ENCODE results near the gene SLC27A3.
A peak's percentile ranks its signal among the peaks of the same experiment; 100 is the strongest.

Gene SLC27A3

GRCh38 chr1:153770797-153771196, 4.4 kb upstream of the SLC27A3 start:
- DNase-seq (ENCODE audit: low read depth): peak; percentile 37
- no peak for TF ChIP-seq CTCF (conservative IDR thresholded peaks at IDR 0.05; ENCODE audit: control insufficient read depth, insufficient read depth, low read depth, low read length)
- H3K4me3 ChIP-seq (ENCODE audit: control insufficient read depth, low read depth, low read length): no peak overlapping the region

DNA sequence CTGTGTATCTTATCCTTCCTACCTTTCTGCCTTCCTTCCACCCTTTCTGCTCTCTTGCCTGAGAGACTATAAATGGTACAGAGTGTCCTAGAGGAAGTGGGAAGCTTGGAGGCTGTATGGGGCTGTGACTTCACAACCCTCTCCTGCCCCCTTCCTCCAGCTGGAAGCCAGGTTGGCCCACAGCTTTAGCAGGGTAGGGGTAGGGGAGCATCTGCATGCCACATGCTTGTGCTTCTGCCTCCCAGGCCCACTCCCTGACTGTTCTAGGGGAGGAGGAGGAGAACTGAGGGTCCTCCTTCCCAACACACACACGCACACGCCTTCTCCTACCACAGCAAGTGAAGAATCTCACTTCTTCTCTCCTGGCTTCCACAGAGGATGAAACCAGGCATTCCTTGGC, 3.9 kb upstream of the SLC27A3 start:
- no peak for TF ChIP-seq CTCF (conservative IDR thresholded peaks at IDR 0.05; ENCODE audit: control insufficient read depth, insufficient read depth, low read depth, low read length)
- DNase-seq (ENCODE audit: low read depth): peak; percentile 59
- H3K4me3 ChIP-seq (ENCODE audit: control insufficient read depth, low read depth, low read length): no peak overlapping the region

DNA sequence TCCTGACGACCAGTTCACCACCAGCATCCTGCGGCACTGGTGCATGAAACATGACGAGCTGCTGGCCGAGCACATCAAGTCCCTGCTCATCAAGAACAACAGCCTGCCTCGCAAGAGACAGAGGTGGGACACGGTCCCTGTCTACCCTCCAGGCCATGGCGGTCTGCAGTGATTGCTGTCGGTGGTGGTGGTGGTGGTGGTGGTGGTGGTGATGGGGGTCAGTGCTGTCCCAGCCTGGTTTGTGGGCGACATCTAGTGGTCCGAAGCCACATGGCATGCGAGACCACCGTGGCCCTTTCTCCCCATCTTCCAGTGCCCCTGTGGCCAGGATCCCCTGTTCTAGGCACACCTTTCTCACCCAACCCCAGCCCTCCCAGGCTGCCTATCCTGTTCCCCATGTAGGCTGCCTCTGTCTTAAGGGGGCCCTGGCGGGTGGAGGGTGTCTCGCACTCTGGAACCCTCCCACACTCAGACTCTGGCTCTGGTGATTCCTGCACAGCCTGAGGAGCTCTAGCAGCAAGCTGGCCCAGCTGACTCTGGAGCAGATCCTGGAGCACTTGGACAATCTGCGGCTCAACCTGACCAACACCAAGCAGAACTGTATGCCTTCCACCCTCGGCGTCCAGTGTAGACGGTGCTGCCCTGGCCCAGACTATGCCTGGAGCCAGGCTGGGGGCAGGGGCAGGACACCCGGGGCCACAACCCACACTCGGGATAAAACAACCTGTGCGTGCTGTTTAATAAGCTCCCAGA, 3.2 kb upstream of the SLC27A3 start:
- no peak for DNase-seq (ENCODE audit: low read depth)
- peak; percentile 52 for TF ChIP-seq CTCF (conservative IDR thresholded peaks at IDR 0.05; ENCODE audit: control insufficient read depth, insufficient read depth, low read depth, low read length)
- H3K4me3 ChIP-seq (ENCODE audit: control insufficient read depth, low read depth, low read length): no peak overlapping the region

- no peak for DNase-seq (ENCODE audit: low read depth)
- TF ChIP-seq CTCF (conservative IDR thresholded peaks at IDR 0.05; ENCODE audit: control insufficient read depth, insufficient read depth, low read depth, low read length): no peak
- no peak overlapping the region for H3K4me3 ChIP-seq (ENCODE audit: control insufficient read depth, low read depth, low read length)
These were observed 1.9 kb upstream of the SLC27A3 start for GRCh38 chr1:153773096-153773921.

- H3K4me3 ChIP-seq (ENCODE audit: control insufficient read depth, low read depth, low read length): no peak overlapping the region
- DNase-seq (ENCODE audit: low read depth): no peak
- no peak for TF ChIP-seq CTCF (conservative IDR thresholded peaks at IDR 0.05; ENCODE audit: control insufficient read depth, insufficient read depth, low read depth, low read length)
These were observed 1.1 kb upstream of the SLC27A3 start for GRCh38 chr1:153774026-153774595.

DNA sequence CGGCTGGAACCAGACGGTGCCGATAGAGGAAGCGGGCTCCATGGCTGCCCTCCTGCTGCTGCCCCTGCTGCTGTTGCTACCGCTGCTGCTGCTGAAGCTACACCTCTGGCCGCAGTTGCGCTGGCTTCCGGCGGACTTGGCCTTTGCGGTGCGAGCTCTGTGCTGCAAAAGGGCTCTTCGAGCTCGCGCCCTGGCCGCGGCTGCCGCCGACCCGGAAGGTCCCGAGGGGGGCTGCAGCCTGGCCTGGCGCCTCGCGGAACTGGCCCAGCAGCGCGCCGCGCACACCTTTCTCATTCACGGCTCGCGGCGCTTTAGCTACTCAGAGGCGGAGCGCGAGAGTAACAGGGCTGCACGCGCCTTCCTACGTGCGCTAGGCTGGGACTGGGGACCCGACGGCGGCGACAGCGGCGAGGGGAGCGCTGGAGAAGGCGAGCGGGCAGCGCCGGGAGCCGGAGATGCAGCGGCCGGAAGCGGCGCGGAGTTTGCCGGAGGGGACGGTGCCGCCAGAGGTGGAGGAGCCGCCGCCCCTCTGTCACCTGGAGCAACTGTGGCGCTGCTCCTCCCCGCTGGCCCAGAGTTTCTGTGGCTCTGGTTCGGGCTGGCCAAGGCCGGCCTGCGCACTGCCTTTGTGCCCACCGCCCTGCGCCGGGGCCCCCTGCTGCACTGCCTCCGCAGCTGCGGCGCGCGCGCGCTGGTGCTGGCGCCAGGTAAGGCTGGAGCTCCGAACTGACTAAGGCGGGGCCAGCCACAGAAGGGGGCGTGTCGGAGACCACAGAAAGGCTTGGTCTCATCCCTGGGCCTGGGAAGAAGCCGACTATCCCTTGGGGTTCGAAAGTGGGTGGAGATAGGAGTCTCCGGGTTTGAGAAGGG, 486 bp downstream of the SLC27A3 start:
- DNase-seq (ENCODE audit: low read depth): peak; percentile 58
- peak overlapping the region; percentile 65 for H3K4me3 ChIP-seq (ENCODE audit: control insufficient read depth, low read depth, low read length)
- TF ChIP-seq CTCF (conservative IDR thresholded peaks at IDR 0.05; ENCODE audit: control insufficient read depth, insufficient read depth, low read depth, low read length): no peak
